Measurements from ENCODE around the gene SLC23A1. TPM values are rescaled to one million over a fixed set of nuclear protein-coding genes. Genes with fewer than 3 reads are reported as not detected.
A peak's percentile ranks its signal among the peaks of the same experiment; 100 is the strongest.
"Not testable (repeated sequence)": the region's sequence is repeated elsewhere in the genome, so short reads cannot be mapped to it uniquely, and the experiment has no call there.

Gene SLC23A1
- total RNA-seq (2014; rRNA removed; shearing (Covaris generic)) = 0.39 and 0.74 TPM in 2 replicates

GRCh38 chr5:139383275-139383992, at the start of gene SLC23A1:
Gene SLC23A1 (minus strand): TSS chr5:139383297. CDS start chr5:139383253, 44 bp downstream.
- DNase-seq (ENCODE audit: low spot score) = peak; percentile 61

- DNase-seq (ENCODE audit: low spot score) = no peak
These were observed 48.6 kb upstream of the SLC23A1 start for GRCh38 chr5:139431706-139432105.

GRCh38 chr5:139430015-139430414, 46.9 kb upstream of the SLC23A1 start:
- no peak for DNase-seq (ENCODE audit: low spot score)

GRCh38 chr5:139426203-139426885, 43.2 kb upstream of the SLC23A1 start:
- no peak for DNase-seq (ENCODE audit: low spot score)

GRCh38 chr5:139425497-139425896, 42.4 kb upstream of the SLC23A1 start:
- no peak for DNase-seq (ENCODE audit: low spot score)

- peak; percentile 81 for DNase-seq (ENCODE audit: low spot score)
These were observed 39.3 kb upstream of the SLC23A1 start for GRCh38 chr5:139422307-139422893.

- peak; percentile 31 for DNase-seq (ENCODE audit: low spot score)
These were observed 36.4 kb upstream of the SLC23A1 start for GRCh38 chr5:139419226-139420192.

- no peak for DNase-seq (ENCODE audit: low spot score)
These were observed 35.7 kb upstream of the SLC23A1 start for GRCh38 chr5:139418793-139419192.

- DNase-seq (ENCODE audit: low spot score) = no peak
These were observed 34.1 kb upstream of the SLC23A1 start for GRCh38 chr5:139417214-139417613.

- no peak for DNase-seq (ENCODE audit: low spot score)
These were observed 33.6 kb upstream of the SLC23A1 start for GRCh38 chr5:139416651-139417050.

- no peak for DNase-seq (ENCODE audit: low spot score)
These were observed 32.8 kb upstream of the SLC23A1 start for GRCh38 chr5:139415869-139416268.

- no peak for DNase-seq (ENCODE audit: low spot score)
These were observed 32.2 kb upstream of the SLC23A1 start for GRCh38 chr5:139415221-139415861.

GRCh38 chr5:139414581-139415130, 31.6 kb upstream of the SLC23A1 start:
- no peak for DNase-seq (ENCODE audit: low spot score)

GRCh38 chr5:139413963-139414362, 30.9 kb upstream of the SLC23A1 start:
- DNase-seq (ENCODE audit: low spot score) = no peak

GRCh38 chr5:139413153-139413552, 30.1 kb upstream of the SLC23A1 start:
- DNase-seq (ENCODE audit: low spot score) = no peak

GRCh38 chr5:139410993-139411828, 28.1 kb upstream of the SLC23A1 start:
- no peak for DNase-seq (ENCODE audit: low spot score)

- DNase-seq (ENCODE audit: low spot score) = no peak
These were observed 27.3 kb upstream of the SLC23A1 start for GRCh38 chr5:139410121-139410992.

GRCh38 chr5:139409116-139409515, 26.0 kb upstream of the SLC23A1 start:
- DNase-seq (ENCODE audit: low spot score) = not testable (repeated sequence)

GRCh38 chr5:139408191-139408590, 25.1 kb upstream of the SLC23A1 start:
- DNase-seq (ENCODE audit: low spot score) = no peak
